ENCODE data around the gene CCDC197. TPM values are rescaled to one million over a fixed set of nuclear protein-coding genes. Genes with fewer than 3 reads are reported as not detected.

CCDC197 gene
- total RNA-seq, 2 experiments from 2014 or later: not detected

GRCh38 chr14:94001016-94001415 lies 3.9 kb downstream of the CCDC197 start:
- no peak for TF ChIP-seq CTCF (conservative IDR thresholded peaks at IDR 0.05; ENCODE audit: low read length)
- no peak for DNase-seq (ENCODE audit: low spot score)
- no peak overlapping the region for H2AFZ ChIP-seq (ENCODE audit: low read length)
- H3K4me2 ChIP-seq (ENCODE audit: low read length): no peak overlapping the region
- no peaks in the 10 kb centered on the region for H3K36me3 ChIP-seq (ENCODE audit: insufficient read depth, low read length)
- CTCF ChIA-PET (ENCODE audit: unreplicated experiment): interaction anchor here (0.7 to 3.2 kb wide), 2 partner anchors 59 to 61 kb away, joined by 4 to 23 read pairs; no protein-coding TSS in a partner anchor
- intact Hi-C loops (cut with micrococcal nuclease; ENCODE audit: unreplicated experiment): loop anchor here (1.0 kb wide), 2 partner anchors 31 to 62 kb away; no protein-coding TSS in a partner anchor
- no peak overlapping the region for H3K27ac ChIP-seq (ENCODE audit: low read depth, low read length, poor library complexity, severe bottlenecking)
- POLR2A ChIA-PET: interaction anchor here (0.9 to 1.0 kb wide), 2 partner anchors 23 to 61 kb away, joined by 4 to 5 read pairs; no protein-coding TSS in a partner anchor
- H3K9me2 ChIP-seq (ENCODE audit: insufficient read depth, low read length): no peaks in the 10 kb centered on the region
- no peak overlapping the region for H3K4me3 ChIP-seq (ENCODE audit: low read depth, low read length, poor library complexity, severe bottlenecking)
- no peaks in the 10 kb centered on the region for H4K20me1 ChIP-seq (ENCODE audit: insufficient read depth, low read length)
- H3K9me3 ChIP-seq (ENCODE audit: low read length): no peaks in the 10 kb centered on the region
- H3K4me1 ChIP-seq (ENCODE audit: insufficient read depth, low read length, poor library complexity, severe bottlenecking): peaks cover 9% of the 10 kb centered on the region
- no peaks in the 10 kb centered on the region for H3K79me2 ChIP-seq (ENCODE audit: insufficient read depth, low read depth, low read length)
- BruUV-seq (replicated peaks): no TSS peak

GRCh38 chr14:94001501-94002396 lies 4.6 kb downstream of the CCDC197 start:
- no TSS peak for BruUV-seq (replicated peaks)
- H3K9me2 ChIP-seq (ENCODE audit: insufficient read depth, low read length): no peaks in the 10 kb centered on the region
- H3K27ac ChIP-seq (ENCODE audit: low read depth, low read length, poor library complexity, severe bottlenecking): no peak overlapping the region
- no peaks in the 10 kb centered on the region for H3K36me3 ChIP-seq (ENCODE audit: insufficient read depth, low read length)
- no peaks in the 10 kb centered on the region for H3K79me2 ChIP-seq (ENCODE audit: insufficient read depth, low read depth, low read length)
- peaks cover 9% of the 10 kb centered on the region for H3K4me1 ChIP-seq (ENCODE audit: insufficient read depth, low read length, poor library complexity, severe bottlenecking)
- TF ChIP-seq CTCF (conservative IDR thresholded peaks at IDR 0.05; ENCODE audit: low read length) (peak; percentile 97), EZH2phosphoT487 (IDR thresholded peaks at IDR 0.05; ENCODE audit: borderline replicate concordance, low read depth, low read length) (no peak)
- no peaks in the 10 kb centered on the region for H4K20me1 ChIP-seq (ENCODE audit: insufficient read depth, low read length)
- no peaks in the 10 kb centered on the region for H3K9me3 ChIP-seq (ENCODE audit: low read length)
- CTCF ChIA-PET (ENCODE audit: unreplicated experiment): interaction anchor here (3.2 kb wide), 1 partner anchor 62 kb away, joined by 23 read pairs; no protein-coding TSS in a partner anchor
- intact Hi-C loops (cut with micrococcal nuclease; ENCODE audit: unreplicated experiment): loop anchor here (1.0 kb wide), 2 partner anchors 31 to 62 kb away; no protein-coding TSS in a partner anchor
- peak overlapping the region; percentile 30; the same call in 1 of the 2 replicates for H3K4me2 ChIP-seq (ENCODE audit: low read length)
- H2AFZ ChIP-seq (ENCODE audit: low read length): no peak overlapping the region
- DNase-seq (ENCODE audit: low spot score): peak; percentile 76
- POLR2A ChIA-PET: interaction anchor here (0.5 to 0.9 kb wide), 4 partner anchors 11 to 62 kb away, joined by 3 to 5 read pairs (median 4); no protein-coding TSS in a partner anchor
- H3K4me3 ChIP-seq (ENCODE audit: low read depth, low read length, poor library complexity, severe bottlenecking): no peak overlapping the region

Measured in OCI-LY7 (cell line).